WTC11 (cell line): ENCODE data around the gene GRIN2A. TPM values are rescaled to one million over a fixed set of nuclear protein-coding genes. Genes with fewer than 3 reads are reported as not detected.

Source experiments
- ATAC-seq: fragments of 200-7000 bp; cut with Tn5 transposase; 2 replicates; pipeline ENCODE4 v1.10.0; 2021; ENCODE audit warnings: mild to moderate bottlenecking, moderate library complexity
- CTCF ChIA-PET: fragments of 300-600 bp; sonication (Branson Sonifier 250); formaldehyde crosslinking; loops from one replicate; lab custom pipeline; 2021; ENCODE audit warnings: antibody characterized with exemption; lab: Charles Lee
- POLR2A ChIA-PET: fragments of 350-600 bp; sonication (Branson Sonifier 250); formaldehyde crosslinking; loops from one replicate; lab custom pipeline; 2021; ENCODE audit warnings: antibody characterized with exemption; lab: Charles Lee
- DNase-seq: peaks from one replicate; pipeline ENCODE4 v3.0.0; 2021; ENCODE audit warnings: low spot score
- H3K27ac Mint-ChIP-seq: 2 replicates; pipeline ENCODE4 v1.8.0; 2021; ENCODE audit warnings: mixed read lengths
- H3K27me3 Mint-ChIP-seq: 2 replicates; pipeline ENCODE4 v1.8.0; 2021; ENCODE audit warnings: low read depth, mild to moderate bottlenecking, moderate library complexity, mixed read lengths
- H3K36me3 Mint-ChIP-seq: 2 replicates; pipeline ENCODE4 v1.8.0; 2021; ENCODE audit warnings: mixed read lengths
- H3K4me1 Mint-ChIP-seq: 2 replicates; pipeline ENCODE4 v1.8.0; 2022; ENCODE audit warnings: mixed read lengths
- H3K4me3 Mint-ChIP-seq: 2 replicates; pipeline ENCODE4 v1.8.0; 2021; ENCODE audit warnings: mild to moderate bottlenecking, moderate library complexity, mixed read lengths
- H3K9me3 Mint-ChIP-seq: 2 replicates; pipeline ENCODE4 v1.8.0; 2021; ENCODE audit warnings: mixed read lengths
- CREM ChIP-seq: sonication (generic); formaldehyde crosslinking; IDR thresholded peaks from 2 replicates; pipeline ENCODE4 v1.8.1; 2022; ENCODE audit warnings: mild to moderate bottlenecking, missing genetic modification reagents, moderate library complexity
- FOXK1 ChIP-seq: sonication (generic); formaldehyde crosslinking; IDR thresholded peaks from 2 replicates; pipeline ENCODE4 v1.8.0; 2022; ENCODE audit warnings: mild to moderate bottlenecking, moderate library complexity, missing genetic modification reagents
- HMGA2 ChIP-seq: fragments of 250-450 bp; sonication (Bioruptor Pico); IDR thresholded peaks from 2 replicates; pipeline ENCODE4 v1.4.0; 2021; ENCODE audit warnings: mild to moderate bottlenecking, moderate library complexity
- NR2C2 ChIP-seq: sonication (generic); formaldehyde crosslinking; IDR thresholded peaks from 2 replicates; pipeline ENCODE4 v1.8.0; 2022; ENCODE audit warnings: mild to moderate bottlenecking, missing genetic modification reagents
- SMAD3 ChIP-seq: sonication (generic); formaldehyde crosslinking; IDR thresholded peaks from 2 replicates; pipeline ENCODE4 v1.8.0; 2022; ENCODE audit warnings: missing genetic modification reagents, mild to moderate bottlenecking, borderline replicate concordance
- SMAD4 ChIP-seq: sonication (generic); formaldehyde crosslinking; IDR thresholded peaks from 2 replicates; pipeline ENCODE4 v1.8.0; 2022; ENCODE audit warnings: mild to moderate bottlenecking, missing genetic modification reagents
- SOX15 ChIP-seq: fragments of 250-450 bp; sonication (Bioruptor Pico); IDR thresholded peaks from 2 replicates; pipeline ENCODE4 v1.9.0; 2021; ENCODE audit warnings: mild to moderate bottlenecking
- ZNF121 ChIP-seq: sonication (generic); formaldehyde crosslinking; IDR thresholded peaks from 2 replicates; pipeline ENCODE4 v1.8.0; 2023; ENCODE audit warnings: missing genetic modification reagents
- ZNF138 ChIP-seq: sonication (generic); formaldehyde crosslinking; conservative IDR thresholded peaks from 2 replicates; pipeline ENCODE4 v1.8.1; 2022; ENCODE audit warnings: mild to moderate bottlenecking, moderate library complexity, missing genetic modification reagents
- ZNF232 ChIP-seq: sonication (generic); formaldehyde crosslinking; IDR thresholded peaks from 2 replicates; pipeline ENCODE4 v1.8.0; 2022; ENCODE audit warnings: mild to moderate bottlenecking, missing genetic modification reagents
- ZNF416 ChIP-seq: fragments of 250-450 bp; sonication (Bioruptor Pico); IDR thresholded peaks from 2 replicates; pipeline ENCODE4 v1.9.0; 2021; ENCODE audit warnings: mild to moderate bottlenecking, inconsistent platforms
- total RNA-seq: library from RNA; stranded (reverse); gene quantifications from 3 replicates; pipeline ENCODE4 v1.2.3, GENCODE V29; 2021
- TF ChIP-seq, protein P1 (sequence below): sonication (generic); formaldehyde crosslinking; IDR thresholded peaks from 2 replicates; pipeline ENCODE4 v1.8.0; 2022; ENCODE audit warnings: mild to moderate bottlenecking, missing genetic modification reagents
- TF ChIP-seq, protein P2 (sequence below): sonication (generic); formaldehyde crosslinking; IDR thresholded peaks from 2 replicates; pipeline ENCODE4 v1.8.1; 2023; ENCODE audit warnings: mild to moderate bottlenecking, missing genetic modification reagents, borderline replicate concordance
- TF ChIP-seq, protein P3 (sequence below): sonication (generic); formaldehyde crosslinking; IDR thresholded peaks from 2 replicates; pipeline ENCODE4 v1.8.1; 2022; ENCODE audit warnings: low read depth, mild to moderate bottlenecking, moderate library complexity, missing genetic modification reagents, borderline replicate concordance
- TF ChIP-seq, protein P4 (sequence below): sonication (generic); formaldehyde crosslinking; conservative IDR thresholded peaks from 2 replicates; pipeline ENCODE4 v1.8.1; 2022; ENCODE audit warnings: mild to moderate bottlenecking, missing genetic modification reagents
- TF ChIP-seq, protein P5 (sequence below): sonication (generic); formaldehyde crosslinking; IDR thresholded peaks from 2 replicates; pipeline ENCODE4 v1.8.1; 2022; ENCODE audit warnings: missing genetic modification reagents, borderline replicate concordance

GRIN2A gene
- total RNA-seq, 1 experiment from 2014 or later = 3.5 TPM

DNA sequence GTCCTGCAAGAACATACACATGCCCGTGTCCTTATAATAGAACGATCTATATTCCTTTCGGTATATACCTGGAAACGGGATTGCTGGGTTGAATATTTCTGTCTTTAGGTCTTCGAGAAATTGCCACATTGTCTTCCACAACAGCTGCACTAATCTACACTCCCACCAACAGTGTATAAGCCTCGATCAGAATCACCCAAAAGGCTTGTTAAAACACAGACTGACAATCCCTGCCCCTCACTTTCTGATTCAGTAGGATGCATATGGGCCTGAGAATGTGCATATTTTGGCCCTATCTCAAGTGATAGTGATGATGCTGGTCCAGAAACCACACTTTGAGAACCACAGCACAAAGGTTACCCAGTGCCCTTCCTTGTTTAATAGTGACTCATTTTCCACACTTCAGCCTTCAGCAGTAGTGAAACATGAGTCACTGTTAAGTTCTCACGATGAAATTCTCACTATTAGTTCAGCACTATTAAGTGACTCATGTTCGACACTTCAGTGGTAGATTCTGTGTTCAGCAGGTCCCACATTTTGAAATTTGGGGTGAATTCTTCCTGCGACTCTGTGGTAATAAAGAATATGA is 215.6 kb downstream of the GRIN2A start:
- ATAC-seq (no peak), DNase-seq (no peak)
- Mint-ChIP-seq H3K9me3 (no peaks in the 10 kb centered on the region), H3K36me3 (no peaks in the 10 kb centered on the region), H3K27ac (no peak overlapping the region), H3K4me1 (peaks cover 19% of the 10 kb centered on the region), H3K27me3 (peaks cover 36% of the 10 kb centered on the region), H3K4me3 (no peak overlapping the region)
- POLR2A ChIA-PET = no interaction called here
- TF ChIP-seq, protein P1, sequence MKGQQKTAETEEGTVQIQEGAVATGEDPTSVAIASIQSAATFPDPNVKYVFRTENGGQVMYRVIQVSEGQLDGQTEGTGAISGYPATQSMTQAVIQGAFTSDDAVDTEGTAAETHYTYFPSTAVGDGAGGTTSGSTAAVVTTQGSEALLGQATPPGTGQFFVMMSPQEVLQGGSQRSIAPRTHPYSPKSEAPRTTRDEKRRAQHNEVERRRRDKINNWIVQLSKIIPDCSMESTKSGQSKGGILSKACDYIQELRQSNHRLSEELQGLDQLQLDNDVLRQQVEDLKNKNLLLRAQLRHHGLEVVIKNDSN = no peak
- TF ChIP-seq, protein P2, sequence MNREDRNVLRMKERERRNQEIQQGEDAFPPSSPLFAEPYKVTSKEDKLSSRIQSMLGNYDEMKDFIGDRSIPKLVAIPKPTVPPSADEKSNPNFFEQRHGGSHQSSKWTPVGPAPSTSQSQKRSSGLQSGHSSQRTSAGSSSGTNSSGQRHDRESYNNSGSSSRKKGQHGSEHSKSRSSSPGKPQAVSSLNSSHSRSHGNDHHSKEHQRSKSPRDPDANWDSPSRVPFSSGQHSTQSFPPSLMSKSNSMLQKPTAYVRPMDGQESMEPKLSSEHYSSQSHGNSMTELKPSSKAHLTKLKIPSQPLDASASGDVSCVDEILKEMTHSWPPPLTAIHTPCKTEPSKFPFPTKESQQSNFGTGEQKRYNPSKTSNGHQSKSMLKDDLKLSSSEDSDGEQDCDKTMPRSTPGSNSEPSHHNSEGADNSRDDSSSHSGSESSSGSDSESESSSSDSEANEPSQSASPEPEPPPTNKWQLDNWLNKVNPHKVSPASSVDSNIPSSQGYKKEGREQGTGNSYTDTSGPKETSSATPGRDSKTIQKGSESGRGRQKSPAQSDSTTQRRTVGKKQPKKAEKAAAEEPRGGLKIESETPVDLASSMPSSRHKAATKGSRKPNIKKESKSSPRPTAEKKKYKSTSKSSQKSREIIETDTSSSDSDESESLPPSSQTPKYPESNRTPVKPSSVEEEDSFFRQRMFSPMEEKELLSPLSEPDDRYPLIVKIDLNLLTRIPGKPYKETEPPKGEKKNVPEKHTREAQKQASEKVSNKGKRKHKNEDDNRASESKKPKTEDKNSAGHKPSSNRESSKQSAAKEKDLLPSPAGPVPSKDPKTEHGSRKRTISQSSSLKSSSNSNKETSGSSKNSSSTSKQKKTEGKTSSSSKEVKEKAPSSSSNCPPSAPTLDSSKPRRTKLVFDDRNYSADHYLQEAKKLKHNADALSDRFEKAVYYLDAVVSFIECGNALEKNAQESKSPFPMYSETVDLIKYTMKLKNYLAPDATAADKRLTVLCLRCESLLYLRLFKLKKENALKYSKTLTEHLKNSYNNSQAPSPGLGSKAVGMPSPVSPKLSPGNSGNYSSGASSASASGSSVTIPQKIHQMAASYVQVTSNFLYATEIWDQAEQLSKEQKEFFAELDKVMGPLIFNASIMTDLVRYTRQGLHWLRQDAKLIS (CRISPR knock-in tag) = no peak
- TF ChIP-seq, all 79 proteins: peak for 0
- CTCF ChIA-PET = no interaction called here

DNA sequence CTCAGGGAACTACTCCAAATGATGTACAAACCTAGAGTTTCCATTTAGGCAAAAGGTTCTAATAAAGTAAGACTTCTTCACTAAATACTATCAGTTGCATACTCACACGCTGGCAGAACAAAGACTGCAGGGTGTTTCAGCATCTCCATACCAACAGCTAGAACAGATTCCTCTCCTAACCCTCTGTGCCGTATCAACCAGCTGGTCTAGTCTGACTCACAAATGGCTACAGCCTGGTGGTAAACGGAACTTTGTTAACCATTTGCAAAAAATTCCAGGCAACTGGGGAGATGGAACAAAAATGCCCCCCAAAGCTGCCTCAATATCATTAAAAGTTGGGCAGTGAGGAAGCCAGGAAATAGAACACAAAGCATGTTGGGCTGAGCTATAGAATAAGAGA is 217.1 kb downstream of the GRIN2A start:
- no peak for TF ChIP-seq NR2C2 (CRISPR knock-in tag)
- TF ChIP-seq SMAD4 (CRISPR knock-in tag) = no peak
- TF ChIP-seq CREM (CRISPR knock-in tag) = no peak
- no peak for TF ChIP-seq ZNF138 (CRISPR knock-in tag)
- TF ChIP-seq, protein P3, sequence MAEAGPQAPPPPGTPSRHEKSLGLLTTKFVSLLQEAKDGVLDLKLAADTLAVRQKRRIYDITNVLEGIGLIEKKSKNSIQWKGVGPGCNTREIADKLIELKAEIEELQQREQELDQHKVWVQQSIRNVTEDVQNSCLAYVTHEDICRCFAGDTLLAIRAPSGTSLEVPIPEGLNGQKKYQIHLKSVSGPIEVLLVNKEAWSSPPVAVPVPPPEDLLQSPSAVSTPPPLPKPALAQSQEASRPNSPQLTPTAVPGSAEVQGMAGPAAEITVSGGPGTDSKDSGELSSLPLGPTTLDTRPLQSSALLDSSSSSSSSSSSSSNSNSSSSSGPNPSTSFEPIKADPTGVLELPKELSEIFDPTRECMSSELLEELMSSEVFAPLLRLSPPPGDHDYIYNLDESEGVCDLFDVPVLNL (CRISPR knock-in tag) = no peak
- TF ChIP-seq ZNF121 (CRISPR knock-in tag) = no peak
- no peak for TF ChIP-seq SOX15 (CRISPR knock-in tag)
- no peak for TF ChIP-seq ZNF232 (CRISPR knock-in tag)
- TF ChIP-seq, protein P4, sequence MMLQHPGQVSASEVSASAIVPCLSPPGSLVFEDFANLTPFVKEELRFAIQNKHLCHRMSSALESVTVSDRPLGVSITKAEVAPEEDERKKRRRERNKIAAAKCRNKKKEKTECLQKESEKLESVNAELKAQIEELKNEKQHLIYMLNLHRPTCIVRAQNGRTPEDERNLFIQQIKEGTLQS = no peak
- TF ChIP-seq ZNF416 = no peak
- TF ChIP-seq FOXK1 (CRISPR knock-in tag) = no peak
- no peak for TF ChIP-seq SMAD3 (CRISPR knock-in tag)
- TF ChIP-seq, protein P5, sequence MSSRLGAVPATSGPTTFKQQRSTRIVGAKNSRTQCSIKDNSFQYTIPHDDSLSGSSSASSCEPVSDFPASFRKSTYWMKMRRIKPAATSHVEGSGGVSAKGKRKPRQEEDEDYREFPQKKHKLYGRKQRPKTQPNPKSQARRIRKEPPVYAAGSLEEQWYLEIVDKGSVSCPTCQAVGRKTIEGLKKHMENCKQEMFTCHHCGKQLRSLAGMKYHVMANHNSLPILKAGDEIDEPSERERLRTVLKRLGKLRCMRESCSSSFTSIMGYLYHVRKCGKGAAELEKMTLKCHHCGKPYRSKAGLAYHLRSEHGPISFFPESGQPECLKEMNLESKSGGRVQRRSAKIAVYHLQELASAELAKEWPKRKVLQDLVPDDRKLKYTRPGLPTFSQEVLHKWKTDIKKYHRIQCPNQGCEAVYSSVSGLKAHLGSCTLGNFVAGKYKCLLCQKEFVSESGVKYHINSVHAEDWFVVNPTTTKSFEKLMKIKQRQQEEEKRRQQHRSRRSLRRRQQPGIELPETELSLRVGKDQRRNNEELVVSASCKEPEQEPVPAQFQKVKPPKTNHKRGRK (CRISPR knock-in tag) = no peak
- TF ChIP-seq HMGA2 = no peak
- POLR2A ChIA-PET = interaction anchor here (0.6 kb wide), 1 partner anchor 128 kb away, joined by 3 read pairs; no protein-coding TSS in a partner anchor
- DNase-seq (no peak), ATAC-seq (no peak)
- H3K4me3 Mint-ChIP-seq = no peak overlapping the region
- CTCF ChIA-PET = no interaction called here
- H3K9me3 Mint-ChIP-seq = peaks cover 4% of the 10 kb centered on the region; the same call in 1 of the 2 replicates
- H3K27me3 Mint-ChIP-seq = peaks cover 21% of the 10 kb centered on the region
- peaks cover 4% of the 10 kb centered on the region; the same call in 1 of the 2 replicates for H3K4me1 Mint-ChIP-seq
- no peak overlapping the region for H3K27ac Mint-ChIP-seq
- H3K36me3 Mint-ChIP-seq = no peaks in the 10 kb centered on the region
